GF-D8 (cell line): Measurements from ENCODE around the gene PGA4.
"Not testable (repeated sequence)": the region's sequence is repeated elsewhere in the genome, so short reads cannot be mapped to it uniquely, and the experiment has no call there.

ENCODE experiments used
- DNase-seq: peaks from one replicate; lab custom pipeline; 2025; lab: John Stamatoyannopoulos, UW

The PGA4 gene

DNA sequence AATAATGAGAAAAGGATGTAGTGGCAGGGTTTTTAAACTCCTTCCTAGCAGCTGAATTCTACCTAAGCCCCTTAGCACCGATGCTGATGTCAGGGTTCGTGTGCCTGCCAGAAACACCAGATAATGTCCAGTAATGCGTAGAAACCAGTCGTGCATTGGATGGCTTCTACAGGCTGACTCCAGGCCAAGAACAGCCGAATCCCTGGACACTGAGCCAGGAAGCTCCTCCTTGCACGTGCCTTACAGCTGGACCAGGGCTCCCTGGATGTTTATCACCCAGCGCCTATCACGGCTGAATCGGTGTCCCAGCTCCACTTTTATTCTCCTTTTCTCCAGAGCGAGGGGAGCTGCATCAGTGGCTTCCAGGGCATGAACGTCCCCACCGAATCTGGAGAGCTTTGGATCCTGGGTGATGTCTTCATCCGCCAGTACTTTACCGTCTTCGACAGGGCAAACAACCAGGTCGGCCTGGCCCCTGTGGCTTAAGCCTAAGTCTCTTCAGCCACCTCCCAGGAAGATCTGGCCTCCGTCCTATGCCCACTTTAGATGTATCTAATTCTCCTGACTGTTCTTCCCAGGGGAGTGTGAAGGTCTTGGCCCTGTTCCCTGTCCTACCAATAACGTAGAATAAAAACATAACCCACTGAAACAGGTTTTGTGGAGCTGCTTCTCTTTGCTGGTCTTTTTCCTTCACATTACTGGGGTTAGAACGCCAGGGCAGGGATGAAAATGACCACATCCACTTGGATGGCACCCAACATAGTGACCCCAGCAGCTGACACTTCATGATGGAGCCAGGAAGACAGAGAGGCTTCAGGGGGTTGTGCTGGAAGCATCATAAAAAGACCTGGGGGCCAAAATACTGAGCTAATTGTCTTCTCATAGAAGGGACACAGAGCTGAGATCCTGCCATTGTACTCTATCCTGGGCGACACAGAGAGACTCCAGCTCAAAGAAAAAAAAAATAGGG lies 28.9 kb downstream of the PGA4 start:
- not testable (repeated sequence) for DNase-seq

- not testable (repeated sequence) for DNase-seq
Measured at GRCh38 chr11:61252332-61252731, 30.2 kb downstream of the PGA4 start.

GRCh38 chr11:61254403-61255025 lies 32.4 kb downstream of the PGA4 start:
- no peak for DNase-seq

DNA sequence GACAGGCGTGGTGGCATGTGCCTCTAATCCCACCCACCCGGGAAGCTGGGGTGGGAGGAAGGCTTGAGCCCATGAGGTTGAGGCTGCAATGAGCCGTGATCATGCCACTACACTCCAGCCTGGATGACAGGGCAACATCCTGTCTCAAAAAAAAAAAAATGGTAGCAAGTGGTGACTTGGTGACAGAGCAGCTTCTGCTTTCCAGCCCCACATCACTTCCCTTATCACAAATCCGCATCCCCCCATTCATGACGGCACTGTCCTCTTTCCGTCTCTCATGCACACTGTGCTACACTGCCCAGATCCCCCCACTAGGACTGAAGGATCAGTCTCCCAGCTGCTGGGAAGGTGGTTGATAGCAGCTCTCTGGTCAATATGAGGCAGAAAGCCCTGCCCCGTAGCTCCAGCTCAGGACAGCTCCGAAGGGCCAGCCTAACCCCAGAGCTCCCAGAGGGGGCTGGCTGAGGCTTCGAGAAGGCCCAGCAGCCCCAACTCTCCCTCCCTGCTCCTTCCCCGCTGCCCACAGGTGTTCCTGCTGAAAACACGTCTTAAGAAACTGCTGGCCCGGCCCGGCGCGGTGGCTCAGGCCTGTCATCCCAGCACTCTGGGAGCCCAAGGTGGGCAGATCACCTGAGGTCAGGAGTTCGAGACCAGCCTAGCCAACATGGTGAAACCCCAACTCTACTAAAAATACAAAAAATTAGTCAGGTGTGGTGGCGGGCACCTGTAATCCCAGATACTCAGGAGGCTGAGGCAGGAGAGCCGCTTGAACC lies 34.7 kb downstream of the PGA4 start:
- DNase-seq: no peak

DNA sequence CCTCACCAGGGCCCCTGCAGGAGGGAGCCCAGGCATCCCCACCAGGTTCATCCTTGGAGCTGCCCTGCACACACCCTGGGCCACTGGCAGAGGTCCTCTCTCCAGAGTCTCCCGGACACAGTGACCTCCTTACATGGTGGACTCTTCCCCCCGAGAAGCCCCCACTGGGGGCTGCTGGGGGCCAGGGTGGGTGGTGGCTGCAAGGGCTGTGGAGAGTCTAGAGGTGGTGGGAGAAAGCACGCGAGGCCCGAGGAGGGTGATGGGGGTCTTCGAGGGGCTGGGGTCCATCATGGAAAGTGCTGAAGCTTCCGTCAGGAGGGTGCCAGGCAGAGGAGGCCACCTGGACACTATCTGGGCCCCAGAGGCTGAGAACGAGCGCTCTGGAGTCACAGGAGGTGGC lies 36.4 kb downstream of the PGA4 start:
- no peak for DNase-seq

DNA sequence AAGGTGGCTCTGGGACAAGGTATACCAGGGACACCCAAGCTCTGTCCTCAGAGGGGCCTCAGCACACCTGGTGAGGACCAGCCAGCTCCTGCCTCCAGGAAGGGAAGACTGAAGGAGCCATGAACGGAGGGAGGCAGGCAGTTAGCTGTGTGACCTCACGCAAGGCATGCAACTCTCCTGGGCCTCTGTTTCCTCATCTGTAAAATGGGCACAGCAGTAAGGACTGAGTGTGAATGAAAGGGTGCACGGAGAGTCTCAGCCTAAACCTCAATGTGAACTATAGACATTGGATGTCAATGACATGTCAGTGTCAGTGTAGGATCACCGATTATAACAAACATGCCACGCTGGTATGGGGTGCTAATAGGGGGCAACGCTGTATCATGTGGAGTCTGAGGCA lies 37.2 kb downstream of the PGA4 start:
- no peak for DNase-seq

DNA sequence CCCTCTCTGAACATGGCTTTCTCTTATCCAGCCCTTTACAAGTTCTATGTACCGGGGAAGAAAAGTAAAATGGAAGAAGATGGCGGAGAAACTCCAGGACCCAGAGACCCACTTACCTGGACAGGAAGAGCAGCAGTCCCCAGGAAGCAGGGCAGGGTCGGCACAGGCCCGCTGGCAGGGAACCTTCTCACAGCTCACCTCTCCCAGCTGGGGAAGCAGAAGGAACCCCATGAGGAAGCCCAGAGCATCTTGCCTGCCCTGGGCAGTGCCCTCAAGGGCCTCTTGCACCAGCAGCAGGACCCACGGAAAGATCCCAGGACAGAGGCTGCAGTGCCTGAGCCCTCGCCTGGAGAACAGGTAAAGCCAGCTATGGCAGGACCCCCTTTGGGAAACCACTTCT lies 42.2 kb downstream of the PGA4 start:
- no peak for DNase-seq

- DNase-seq: no peak
Measured at GRCh38 chr11:61264795-61265194, 42.6 kb downstream of the PGA4 start.

DNA sequence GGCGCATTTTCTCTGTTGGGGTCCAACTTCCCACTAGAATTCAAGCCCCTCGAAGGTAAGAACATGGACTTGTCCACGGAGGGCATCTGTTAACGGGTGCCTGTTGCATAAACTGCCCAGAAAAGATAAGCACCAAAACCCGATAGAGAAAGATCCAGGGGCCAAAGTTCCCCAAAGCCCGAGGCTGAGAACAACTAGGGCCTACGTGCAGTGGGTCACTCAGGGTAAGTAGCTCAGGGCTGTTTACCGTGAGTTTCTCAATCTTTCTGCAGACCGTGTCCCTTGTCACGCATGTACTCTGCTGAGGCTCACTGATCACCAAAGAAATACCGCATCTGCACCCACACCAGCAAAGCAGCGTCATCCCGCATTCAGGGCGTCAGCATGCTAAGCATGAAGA lies 43.2 kb downstream of the PGA4 start:
- DNase-seq: no peak

DNA sequence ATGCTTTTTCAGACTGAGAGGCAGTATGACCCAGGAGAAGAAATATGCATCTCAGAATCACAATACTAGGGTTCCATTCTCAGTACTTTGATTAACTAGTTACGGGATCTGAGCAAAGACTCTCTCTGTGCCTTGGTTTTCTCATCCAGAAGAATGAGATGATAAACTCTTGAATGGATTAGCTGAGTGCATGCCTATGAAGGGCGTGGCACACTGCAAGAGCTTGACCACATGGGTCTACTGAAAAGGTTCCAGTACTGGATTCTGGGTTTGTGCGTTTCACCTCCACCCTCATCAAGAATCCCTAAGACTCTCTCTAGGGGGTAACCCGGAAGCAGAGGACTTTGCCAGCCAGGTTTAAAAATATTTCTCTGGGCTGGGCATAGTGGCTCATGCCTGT lies 44.5 kb downstream of the PGA4 start:
- no peak for DNase-seq

DNA sequence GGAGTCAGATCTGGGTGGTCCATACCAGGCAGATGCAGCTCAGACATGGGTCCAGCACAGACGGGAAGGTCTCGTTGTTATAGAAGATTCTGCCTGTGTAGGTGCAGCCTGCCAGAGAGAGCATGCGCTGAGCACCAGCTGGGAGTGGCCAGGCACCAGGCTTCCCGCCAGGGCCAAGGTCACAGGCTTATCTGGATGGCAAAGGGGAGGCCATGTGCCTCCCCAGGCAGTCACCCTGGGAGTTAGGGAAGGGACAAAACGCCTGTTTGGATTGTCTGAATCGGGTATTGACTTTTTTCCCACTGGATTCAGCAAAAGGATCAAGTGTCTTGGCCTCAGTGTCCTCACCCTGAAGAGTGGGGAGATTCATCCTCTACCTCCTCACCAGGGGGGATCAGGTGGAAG lies 45.3 kb downstream of the PGA4 start:
- DNase-seq: no peak

DNA sequence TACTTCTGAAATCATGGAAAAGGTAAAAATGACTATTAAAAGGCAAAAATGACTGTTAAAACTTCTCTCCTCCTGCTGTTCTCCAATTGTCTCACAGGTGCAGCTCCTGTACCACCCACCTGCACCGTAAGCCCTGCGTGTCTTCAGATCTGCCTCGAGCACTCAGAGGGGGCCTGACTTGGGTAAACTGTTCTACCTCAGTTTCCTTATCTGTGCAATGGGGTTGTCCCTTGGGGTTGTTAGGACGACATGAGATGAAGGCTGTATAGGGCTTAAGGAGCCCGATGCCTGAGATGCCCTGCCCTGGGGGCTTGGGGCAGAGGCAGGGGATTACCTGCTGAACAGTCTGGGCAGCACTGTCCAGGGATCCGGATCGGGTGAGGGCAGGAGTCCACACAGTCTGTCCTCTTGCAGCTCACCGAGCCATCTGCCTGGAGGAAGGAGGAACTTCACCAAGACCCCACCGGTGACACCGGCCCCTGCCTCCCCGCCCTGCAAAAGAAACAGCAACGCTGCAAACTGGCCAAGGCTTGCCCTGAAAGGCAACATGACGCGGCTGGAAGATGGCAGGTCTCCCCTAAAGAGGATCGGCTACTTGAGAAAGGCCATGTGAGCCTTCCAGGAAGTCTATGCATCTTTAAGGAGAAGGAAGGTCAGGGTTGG lies 46.6 kb downstream of the PGA4 start:
- no peak for DNase-seq

DNA sequence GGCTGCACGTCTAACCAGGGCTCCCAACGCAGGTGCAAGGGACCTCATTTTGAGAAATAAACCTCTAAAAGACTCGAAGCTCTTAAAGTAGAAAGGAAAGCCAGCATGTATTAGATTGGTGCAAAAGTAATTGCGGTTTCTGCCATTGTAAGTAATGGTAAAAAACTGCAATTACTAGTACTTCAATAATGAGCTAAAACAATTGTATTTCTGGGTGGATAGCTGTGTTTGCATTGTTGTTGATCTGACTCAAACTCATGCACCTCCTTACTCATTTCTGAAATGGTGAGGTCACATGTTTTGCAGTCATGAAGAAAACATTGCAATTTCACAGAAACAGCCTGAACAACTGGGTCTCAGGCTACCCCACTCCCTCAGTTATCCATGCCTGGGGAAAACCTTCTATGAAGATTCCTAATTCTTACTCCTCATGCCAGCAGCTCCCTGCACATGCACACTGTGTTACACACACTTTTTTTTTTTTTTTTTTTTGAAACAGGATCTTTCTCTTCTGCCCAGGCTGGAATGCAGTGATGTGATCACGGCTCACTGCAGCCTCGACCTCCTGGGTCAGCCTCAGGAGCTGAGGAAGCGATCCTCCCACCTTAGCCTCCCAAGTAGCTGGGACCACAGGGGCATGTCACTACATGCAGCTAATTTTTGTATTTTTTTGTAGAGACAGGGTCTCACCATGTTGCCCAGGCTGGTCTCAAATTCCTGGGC lies 48.4 kb downstream of the PGA4 start:
- DNase-seq: no peak

- DNase-seq: no peak
Measured at GRCh38 chr11:61272731-61273130, 50.6 kb downstream of the PGA4 start.

GRCh38 chr11:61273178-61274078 lies 51.3 kb downstream of the PGA4 start:
- no peak for DNase-seq

- no peak for DNase-seq
Measured at GRCh38 chr11:61274084-61274483, 51.9 kb downstream of the PGA4 start.

GRCh38 chr11:61275191-61275590 lies 53.0 kb downstream of the PGA4 start:
- no peak for DNase-seq

GRCh38 chr11:61277186-61278000 lies 55.2 kb downstream of the PGA4 start:
- no peak for DNase-seq

DNA sequence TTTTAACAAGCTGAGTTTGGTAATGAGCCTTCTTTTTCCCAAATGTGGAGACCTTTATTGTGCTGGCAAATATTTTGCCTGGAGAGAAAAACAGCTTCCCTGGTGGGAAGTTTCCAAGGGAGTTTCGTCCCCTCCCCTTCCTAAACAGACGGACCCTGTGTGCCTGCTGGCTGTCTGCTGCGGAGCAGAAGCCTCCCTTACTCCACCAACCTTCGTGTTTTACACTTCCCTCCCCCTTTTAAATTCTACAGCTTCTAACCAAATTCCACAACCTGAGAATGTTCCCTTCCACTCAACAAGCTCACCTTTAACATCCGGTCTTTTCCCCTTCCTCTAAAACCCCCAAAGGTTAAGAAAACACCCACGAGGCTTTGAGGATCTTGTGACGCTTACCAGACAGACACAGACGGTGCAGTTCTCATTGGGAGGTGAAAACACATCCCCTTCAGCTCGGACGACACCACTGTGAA lies 55.9 kb downstream of the PGA4 start:
- no peak for DNase-seq
